ENCODE measurements around the gene LRRC4C. TPM values are rescaled to one million over a fixed set of nuclear protein-coding genes. Genes with fewer than 3 reads are reported as not detected.
"Not testable (repeated sequence)": the region's sequence is repeated elsewhere in the genome, so short reads cannot be mapped to it uniquely, and the experiment has no call there.

LRRC4C gene
- total RNA-seq, 1 experiment from 2014 or later = 0.13 TPM

GRCh38 chr11:40867991-40868632 is 591.3 kb downstream of the LRRC4C start:
- Histone ChIP-seq H2BK20ac (ENCODE audit: low read depth, low read length, poor library complexity, severe bottlenecking) (no peak overlapping the region), H3K4ac (ENCODE audit: low read depth, low read length) (no peak overlapping the region), H4K91ac (ENCODE audit: insufficient read length, low read depth, low read length) (no peak overlapping the region), H3K56ac (ENCODE audit: insufficient read length, low read depth, low read length) (no peak overlapping the region), H3K18ac (ENCODE audit: insufficient read length, low read depth, low read length) (no peak overlapping the region), H3K27me3 (ENCODE audit: insufficient read depth, low read length) (no peaks in the 10 kb centered on the region), H4K20me1 (ENCODE audit: control insufficient read depth, insufficient read depth, insufficient read length) (no peaks in the 10 kb centered on the region), H3K4me2 (ENCODE audit: insufficient read depth, insufficient read length, low read length) (no peak overlapping the region), H3K27ac (ENCODE audit: insufficient read length, low read depth, low read length) (no peak overlapping the region), H2BK15ac (ENCODE audit: low read depth, low read length) (no peak overlapping the region), H2AFZ (ENCODE audit: low read length) (no peak overlapping the region), H2BK5ac (ENCODE audit: insufficient read length, low read length) (no peak overlapping the region), H3K9ac (ENCODE audit: extremely low read depth, insufficient read length, low read length) (no peak overlapping the region), H2BK120ac (ENCODE audit: low read depth, low read length, poor library complexity, severe bottlenecking) (no peak overlapping the region), H3K4me1 (ENCODE audit: insufficient read depth, low read length) (no peaks in the 10 kb centered on the region), H4K8ac (replicated peaks; ENCODE audit: insufficient read length, low read depth, low read length) (no peak overlapping the region), H4K5ac (ENCODE audit: insufficient read length, low read depth, low read length) (no peak overlapping the region), H3K14ac (ENCODE audit: insufficient read depth, low read length) (no peak overlapping the region), H3K79me1 (ENCODE audit: insufficient read depth, low read depth, low read length, poor library complexity, severe bottlenecking) (no peaks in the 10 kb centered on the region), H2BK12ac (ENCODE audit: insufficient read length, low read depth, low read length) (no peak overlapping the region), H2AK5ac (ENCODE audit: insufficient read length, low read length) (no peak overlapping the region), H3K9me3 (ENCODE audit: control insufficient read depth, low read depth, low read length) (no peaks in the 10 kb centered on the region), H3T11ph (ENCODE audit: low read length) (no peak overlapping the region), H3K23ac (ENCODE audit: insufficient read length, low read depth, low read length) (no peak overlapping the region), H3K23me2 (ENCODE audit: insufficient read length, low read depth, low read length, poor library complexity, severe bottlenecking) (no peaks in the 10 kb centered on the region), H3K79me2 (ENCODE audit: insufficient read depth, low read length) (no peaks in the 10 kb centered on the region)
- DNase-seq = no peak
- H3K27ac Mint-ChIP-seq = peak overlapping the region in 1 of 3 experiments; percentile 53; a peak in 1 of 7 replicates
- H3K36me3 Mint-ChIP-seq (ENCODE audit: insufficient read depth in 1 of 3, low read depth in 3 of 3) = no peaks in the 10 kb centered on the region; a peak in 1 of 7 replicates
- no CpG with 5 or more reads among the region's 3 CpGs for WGBS (ENCODE audit: extremely low coverage, insufficient read length, low lambda C conversion rate)
- TF ChIP-seq, protein P1, sequence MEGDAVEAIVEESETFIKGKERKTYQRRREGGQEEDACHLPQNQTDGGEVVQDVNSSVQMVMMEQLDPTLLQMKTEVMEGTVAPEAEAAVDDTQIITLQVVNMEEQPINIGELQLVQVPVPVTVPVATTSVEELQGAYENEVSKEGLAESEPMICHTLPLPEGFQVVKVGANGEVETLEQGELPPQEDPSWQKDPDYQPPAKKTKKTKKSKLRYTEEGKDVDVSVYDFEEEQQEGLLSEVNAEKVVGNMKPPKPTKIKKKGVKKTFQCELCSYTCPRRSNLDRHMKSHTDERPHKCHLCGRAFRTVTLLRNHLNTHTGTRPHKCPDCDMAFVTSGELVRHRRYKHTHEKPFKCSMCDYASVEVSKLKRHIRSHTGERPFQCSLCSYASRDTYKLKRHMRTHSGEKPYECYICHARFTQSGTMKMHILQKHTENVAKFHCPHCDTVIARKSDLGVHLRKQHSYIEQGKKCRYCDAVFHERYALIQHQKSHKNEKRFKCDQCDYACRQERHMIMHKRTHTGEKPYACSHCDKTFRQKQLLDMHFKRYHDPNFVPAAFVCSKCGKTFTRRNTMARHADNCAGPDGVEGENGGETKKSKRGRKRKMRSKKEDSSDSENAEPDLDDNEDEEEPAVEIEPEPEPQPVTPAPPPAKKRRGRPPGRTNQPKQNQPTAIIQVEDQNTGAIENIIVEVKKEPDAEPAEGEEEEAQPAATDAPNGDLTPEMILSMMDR (conservative IDR thresholded peaks at IDR 0.05) = no peak
- H3K27me3 Mint-ChIP-seq (ENCODE audit: low read depth) = no peaks in the 10 kb centered on the region; the same call in 1 of the 2 replicates
- H3K4me1 Mint-ChIP-seq = peaks cover 8 to 12% of the 10 kb centered on the region in 2 experiments
- H3K9me3 Mint-ChIP-seq = peaks cover 0 to 2% of the 10 kb centered on the region in 2 experiments; a peak in 3 of 5 replicates
- H3K4me3 Mint-ChIP-seq = no peak overlapping the region

GRCh38 chr11:40857754-40858153 is 601.7 kb downstream of the LRRC4C start:
- H2BK12ac ChIP-seq (ENCODE audit: insufficient read length, low read depth, low read length); H3K18ac ChIP-seq (ENCODE audit: insufficient read length, low read depth, low read length); DNase-seq; H4K5ac ChIP-seq (ENCODE audit: insufficient read length, low read depth, low read length); H3K4me3 Mint-ChIP-seq; H3K14ac ChIP-seq (ENCODE audit: insufficient read depth, low read length); H3K27ac ChIP-seq (ENCODE audit: insufficient read length, low read depth, low read length); H2AK5ac ChIP-seq (ENCODE audit: insufficient read length, low read length); H3K79me1 ChIP-seq (ENCODE audit: insufficient read depth, low read depth, low read length, poor library complexity, severe bottlenecking); H2BK120ac ChIP-seq (ENCODE audit: low read depth, low read length, poor library complexity, severe bottlenecking); H3K9me3 ChIP-seq (ENCODE audit: control insufficient read depth, low read depth, low read length); H4K8ac ChIP-seq (replicated peaks; ENCODE audit: insufficient read length, low read depth, low read length); H4K91ac ChIP-seq (ENCODE audit: insufficient read length, low read depth, low read length); H4K20me1 ChIP-seq (ENCODE audit: control insufficient read depth, insufficient read depth, insufficient read length); H3K27me3 ChIP-seq (ENCODE audit: insufficient read depth, low read length); H3K4ac ChIP-seq (ENCODE audit: low read depth, low read length); H2BK20ac ChIP-seq (ENCODE audit: low read depth, low read length, poor library complexity, severe bottlenecking); H3K36me3 Mint-ChIP-seq (ENCODE audit: insufficient read depth in 1 of 3, low read depth in 3 of 3); H3T11ph ChIP-seq (ENCODE audit: low read length); H3K27me3 Mint-ChIP-seq (ENCODE audit: low read depth); H3K27ac Mint-ChIP-seq; H3K4me2 ChIP-seq (ENCODE audit: insufficient read depth, insufficient read length, low read length); H2AFZ ChIP-seq (ENCODE audit: low read length); H3K79me2 ChIP-seq (ENCODE audit: insufficient read depth, low read length); H2BK15ac ChIP-seq (ENCODE audit: low read depth, low read length); H3K23ac ChIP-seq (ENCODE audit: insufficient read length, low read depth, low read length); H3K4me1 ChIP-seq (ENCODE audit: insufficient read depth, low read length); H3K9me3 Mint-ChIP-seq; H2BK5ac ChIP-seq (ENCODE audit: insufficient read length, low read length); H3K23me2 ChIP-seq (ENCODE audit: insufficient read length, low read depth, low read length, poor library complexity, severe bottlenecking); H3K4me1 Mint-ChIP-seq; H3K56ac ChIP-seq (ENCODE audit: insufficient read length, low read depth, low read length); H3K9ac ChIP-seq (ENCODE audit: extremely low read depth, insufficient read length, low read length): not testable (repeated sequence)
- no CpG with 5 or more reads among the region's 1 CpG for WGBS (ENCODE audit: extremely low coverage, insufficient read length, low lambda C conversion rate)

All from H9 (cell line).